ENCODE results near the gene SFMBT1. TPM values are rescaled to one million over a fixed set of nuclear protein-coding genes. Genes with fewer than 3 reads are reported as not detected.
A peak's percentile ranks its signal among the peaks of the same experiment; 100 is the strongest.

Gene SFMBT1
- total RNA-seq, 1 donor from 2014 or later, result 25.6 TPM

DNA sequence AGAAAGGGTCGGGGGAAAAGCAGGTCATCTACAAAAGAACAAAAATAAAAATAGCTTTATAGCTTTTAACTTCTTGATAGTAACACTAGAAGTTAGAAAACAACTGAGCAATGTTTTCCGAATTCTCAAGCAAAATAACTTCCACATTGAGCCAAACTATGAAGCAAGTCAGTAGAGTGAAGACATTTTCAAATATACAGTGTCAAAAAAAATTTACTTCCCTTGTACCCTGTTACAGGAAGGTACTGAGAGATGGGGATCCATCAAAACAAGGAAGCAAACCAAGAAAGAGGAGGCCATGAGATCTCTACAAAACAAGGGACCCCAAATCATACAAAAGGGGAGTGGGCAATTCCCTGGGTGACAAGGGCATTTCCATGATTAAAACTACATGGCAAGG is 121.9 kb downstream of the SFMBT1 start:
- no peak for DNase-seq

DNA sequence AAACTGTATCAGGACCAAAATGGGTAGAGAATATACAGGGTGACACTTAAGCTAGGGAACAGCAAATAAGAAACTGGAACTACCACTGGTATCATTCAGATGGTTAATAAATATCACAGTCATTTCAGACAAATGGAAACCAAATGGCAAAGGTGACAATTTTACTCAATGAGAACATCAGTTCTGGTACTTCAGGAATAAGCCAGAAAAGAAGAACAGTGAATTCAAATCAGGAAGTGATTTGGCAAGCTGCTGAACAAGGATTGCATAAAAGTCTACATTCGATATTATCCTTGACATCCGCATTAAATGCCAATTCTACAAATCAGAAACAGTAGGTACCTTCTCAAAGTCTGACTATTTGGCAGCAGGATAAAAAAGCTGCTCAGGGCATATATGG is 125.0 kb downstream of the SFMBT1 start:
- no peak for DNase-seq

DNA sequence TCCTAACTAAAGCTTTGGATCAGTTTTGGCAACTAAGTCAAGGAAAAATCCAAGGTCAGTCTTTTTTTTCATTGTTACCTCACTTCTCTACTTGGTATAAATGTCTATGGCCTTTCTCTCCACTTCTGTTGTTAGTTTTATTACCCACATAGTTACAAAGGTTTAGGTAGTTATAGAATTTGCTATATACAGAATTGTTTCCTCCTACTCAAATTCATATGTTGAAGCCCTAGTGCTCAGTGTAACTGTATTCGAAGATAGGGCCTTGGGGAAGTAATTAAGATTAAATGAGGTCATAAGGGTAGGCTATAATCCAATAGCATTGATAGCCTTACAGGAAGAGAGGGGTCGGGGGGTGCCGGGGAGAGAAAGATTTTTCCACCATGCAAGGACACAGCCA is 128.8 kb downstream of the SFMBT1 start:
- DNase-seq, result no peak

DNA sequence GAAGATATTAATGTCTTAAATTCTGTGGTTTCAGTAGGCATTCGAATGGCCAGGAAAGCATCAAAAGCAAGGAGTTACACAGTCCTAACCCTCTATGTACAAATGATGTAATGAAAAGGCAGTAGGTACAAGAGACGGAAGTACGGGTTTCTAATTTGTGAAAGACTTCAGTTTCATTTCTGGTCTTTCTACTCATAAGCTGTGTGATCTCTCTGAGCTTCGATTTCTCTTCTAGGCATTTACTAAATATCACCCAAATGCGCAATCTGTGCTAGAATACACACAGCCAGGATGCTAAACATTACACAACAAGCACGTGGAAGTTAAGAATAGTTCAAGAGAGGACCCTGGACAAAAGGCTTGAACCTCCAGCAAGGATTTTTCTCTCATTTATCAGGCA is 130.6 kb downstream of the SFMBT1 start:
- no peak for DNase-seq

DNA sequence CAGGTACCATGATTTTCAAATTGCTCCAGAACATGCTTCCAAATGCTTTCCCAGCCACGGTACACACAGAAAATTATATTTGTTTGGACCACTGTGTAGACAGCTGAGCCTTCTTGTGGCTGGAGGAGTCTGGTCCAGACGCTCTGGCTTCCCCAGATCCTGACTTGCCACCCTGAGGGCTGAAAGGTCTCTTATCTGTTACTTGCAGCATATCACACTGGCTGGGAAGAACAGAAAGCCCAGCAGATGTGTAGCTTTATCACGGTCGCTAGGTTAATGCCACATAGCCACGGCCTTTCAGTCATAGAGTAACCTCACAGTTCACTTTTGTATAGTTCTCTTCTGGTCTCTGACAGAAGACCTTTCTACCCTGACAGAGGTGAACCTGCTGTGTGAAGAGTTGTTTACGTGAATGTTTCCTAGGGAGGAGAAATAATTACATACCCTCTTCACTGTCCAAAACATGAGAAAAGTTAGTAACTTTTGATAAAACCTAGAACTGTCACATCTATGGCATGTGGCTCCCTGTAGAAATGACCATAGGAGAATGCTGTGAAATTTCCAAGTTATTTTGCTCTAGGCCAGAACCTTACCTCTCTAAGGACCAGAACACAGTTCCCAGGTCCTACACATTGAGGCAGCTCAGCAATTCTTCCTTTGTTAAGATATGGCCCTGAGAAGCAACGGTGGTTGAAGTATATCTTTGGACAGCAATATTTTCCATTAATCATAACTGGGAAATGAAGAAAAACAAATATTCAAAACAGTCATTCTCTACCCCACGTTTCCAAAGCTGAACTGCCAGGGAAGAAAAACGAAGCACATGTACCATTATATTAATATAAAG is 132.8 kb downstream of the SFMBT1 start:
- DNase-seq, result no peak

DNA sequence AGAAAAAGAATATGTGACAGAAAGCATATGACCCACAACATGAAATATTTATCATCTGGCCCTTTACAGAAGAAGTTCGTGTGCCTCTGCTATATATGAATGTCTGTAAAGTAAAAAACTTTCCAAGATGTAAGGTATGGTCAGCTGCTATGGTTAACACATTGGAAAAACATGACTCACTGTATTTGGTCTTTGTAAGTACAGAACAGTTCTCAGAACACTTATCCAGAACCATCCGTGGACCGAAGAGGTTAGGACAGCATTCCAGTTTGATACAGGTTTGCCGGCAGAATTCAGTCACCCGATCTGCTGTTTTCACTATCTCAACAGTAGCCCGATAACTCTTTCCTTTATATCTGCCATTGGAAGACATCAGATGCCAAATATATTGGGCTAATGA is 135.1 kb downstream of the SFMBT1 start:
- no peak for DNase-seq

DNA sequence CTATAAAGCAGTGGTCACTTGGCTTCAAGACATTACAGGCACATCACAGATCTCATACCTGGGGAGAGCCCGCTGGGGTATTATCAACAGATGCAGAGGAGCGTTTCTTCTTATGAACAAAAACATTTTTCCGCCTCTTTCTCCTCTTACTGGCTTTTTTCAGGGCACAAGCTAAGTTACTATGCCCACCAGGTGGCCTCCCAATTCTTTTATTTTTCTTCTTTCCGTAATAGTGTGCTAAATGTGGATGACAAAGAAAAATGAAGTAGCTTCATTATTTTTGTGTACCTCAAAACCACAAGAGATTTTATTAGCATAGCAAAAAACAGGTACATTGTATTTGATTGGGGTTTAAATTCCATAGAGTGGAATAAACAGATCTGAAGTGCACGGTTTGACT is 138.4 kb downstream of the SFMBT1 start:
- no peak for DNase-seq

DNA sequence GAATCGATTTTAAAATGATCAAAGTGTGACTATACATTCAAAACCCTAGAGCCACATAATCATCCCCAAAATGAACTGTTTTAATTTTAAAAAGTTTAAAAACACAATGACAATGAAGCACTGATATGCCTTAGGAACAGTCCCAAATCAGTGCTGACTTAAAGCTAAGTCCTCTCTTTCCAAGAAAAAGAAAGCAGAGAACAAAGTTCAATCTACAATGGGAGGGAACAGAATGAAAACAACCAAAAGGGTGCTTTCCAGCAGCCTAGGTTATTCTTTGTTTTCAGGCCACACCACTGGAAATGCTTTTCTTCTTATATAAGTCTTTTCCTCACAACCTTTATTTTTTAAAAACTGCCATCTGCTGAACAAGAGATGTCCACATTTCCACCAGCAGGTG is 141.3 kb downstream of the SFMBT1 start:
- DNase-seq, result no peak

DNA sequence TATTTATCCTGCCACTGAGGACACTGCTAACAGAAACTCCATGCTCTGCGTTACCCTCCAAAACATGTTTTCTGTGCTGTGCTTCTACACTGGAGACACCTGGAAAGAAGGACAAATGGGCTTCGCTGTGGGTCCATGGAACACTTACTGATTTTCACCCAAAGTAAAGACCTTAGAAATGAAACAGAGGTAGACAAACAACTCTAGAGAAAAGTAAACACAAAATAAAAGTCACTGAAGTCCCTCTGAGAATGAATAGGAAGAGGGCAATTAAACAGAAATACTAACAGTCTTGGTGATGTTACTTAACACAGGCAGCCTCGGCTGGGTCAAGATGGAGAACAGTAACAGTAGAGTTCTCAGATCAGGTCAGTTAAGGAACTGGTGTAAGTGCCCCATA is 141.9 kb downstream of the SFMBT1 start:
- no peak for DNase-seq

DNA sequence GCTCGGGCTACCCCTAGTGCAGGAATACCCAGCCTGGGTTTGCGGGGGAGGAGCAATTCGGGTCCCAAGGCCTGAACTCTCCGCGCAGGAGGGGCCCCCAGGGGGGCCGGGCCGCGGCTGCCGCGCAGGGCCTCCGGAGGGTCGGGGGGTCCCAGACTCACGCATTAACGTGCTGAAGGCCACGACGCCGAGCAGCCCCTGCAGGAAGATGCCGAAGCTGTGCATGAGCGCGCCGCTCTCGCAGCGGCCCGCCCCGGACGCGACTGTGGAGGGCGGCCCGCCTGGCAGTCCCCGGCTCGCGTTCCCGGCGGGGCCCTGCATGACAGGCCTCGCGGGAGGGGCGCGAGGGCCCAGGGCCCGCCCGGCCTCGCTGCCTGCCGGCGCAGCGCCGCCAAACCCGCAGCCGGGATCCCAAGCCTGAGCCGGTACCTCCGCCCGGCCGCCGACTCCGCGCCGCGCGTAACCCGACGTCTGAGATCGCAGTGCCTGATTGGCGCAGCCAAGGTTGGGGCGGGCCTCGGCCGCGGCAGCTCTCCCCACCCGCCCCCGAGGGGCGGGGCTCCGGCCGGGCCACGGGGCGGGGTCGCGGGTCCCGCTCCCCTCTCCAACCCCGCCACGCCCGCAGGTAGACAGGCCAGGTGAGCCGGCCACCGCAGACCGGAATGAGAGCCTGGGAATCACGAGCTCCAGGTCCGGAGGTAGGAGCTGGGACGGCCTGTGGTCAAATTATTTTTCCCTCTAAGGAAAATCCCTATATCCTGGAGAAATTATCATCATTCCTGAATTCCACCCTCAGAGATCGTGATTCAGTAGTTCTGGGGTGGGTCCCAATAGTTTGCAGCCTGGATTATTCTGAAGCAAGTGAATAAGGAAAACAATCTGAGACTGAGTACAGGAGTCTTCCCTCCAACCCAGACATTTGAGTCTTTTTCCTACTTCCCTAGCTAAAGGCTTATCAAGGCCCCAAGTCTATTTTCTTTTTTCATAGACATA is 148.4 kb downstream of the SFMBT1 start, which contains the start of gene STIMATE:
TSS of gene STIMATE (minus strand) at position 419 of the 993 bp plus-strand sequence. CDS start at position 321, 98 bp downstream.
- DNase-seq, result peak; percentile 85

DNA sequence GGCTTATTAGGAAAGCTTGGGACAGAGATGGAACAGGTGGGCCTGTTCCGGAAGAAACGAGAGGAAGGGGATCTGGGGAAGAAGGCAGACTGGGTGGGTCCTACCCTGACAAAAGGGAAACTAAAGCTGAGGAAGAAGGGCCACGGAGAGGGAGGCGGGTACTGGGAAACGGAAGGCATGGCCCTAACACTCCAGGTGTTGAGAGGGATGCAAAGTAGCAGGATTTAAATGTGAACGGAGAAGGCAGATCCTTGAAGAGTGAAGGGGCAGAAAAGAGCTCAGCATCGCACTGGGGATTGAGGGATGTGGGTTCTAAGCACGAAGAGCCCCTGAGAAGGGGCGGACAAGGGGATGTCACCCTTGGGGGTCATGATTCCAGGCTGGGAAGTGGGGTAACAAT is 149.3 kb downstream of the SFMBT1 start:
- no peak for DNase-seq

DNA sequence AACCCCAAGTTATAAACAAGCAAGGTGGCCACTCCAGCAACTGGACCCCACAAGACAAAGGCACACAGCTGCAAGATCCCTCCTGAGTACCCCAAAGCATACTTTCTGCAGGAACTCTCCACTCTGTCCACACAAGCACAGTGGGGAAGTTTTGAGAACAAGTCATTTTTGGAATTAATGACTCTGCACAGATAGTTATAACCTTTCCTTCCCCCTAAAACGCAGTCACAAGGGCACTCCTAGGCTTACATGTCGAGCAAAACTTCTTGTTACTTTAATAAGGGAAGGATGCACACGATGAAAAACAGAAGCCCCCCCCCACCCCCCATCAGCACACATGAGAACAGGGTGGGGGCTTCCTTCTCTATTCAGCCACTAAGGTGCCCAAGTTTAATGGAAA is 149.7 kb downstream of the SFMBT1 start:
- DNase-seq, result no peak

DNA sequence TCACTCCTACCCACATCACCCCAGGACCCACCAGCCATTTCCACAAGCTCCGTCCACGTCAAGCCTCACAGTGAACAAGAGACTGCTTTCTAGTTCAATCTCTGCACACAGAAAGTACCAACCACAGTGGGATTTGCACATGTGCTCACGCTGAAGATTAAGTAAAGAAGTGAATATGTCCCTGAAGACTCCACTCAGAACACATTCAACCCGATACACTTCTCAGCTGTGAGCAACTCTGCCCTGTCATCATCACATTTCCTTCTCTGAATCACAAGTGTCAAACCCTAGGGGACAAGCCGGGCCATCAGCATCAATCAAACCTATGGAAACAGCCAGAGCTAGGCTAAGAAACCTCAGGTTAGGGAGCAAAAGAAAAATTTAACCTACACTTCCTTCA is 150.5 kb downstream of the SFMBT1 start:
- no peak for DNase-seq

DNA sequence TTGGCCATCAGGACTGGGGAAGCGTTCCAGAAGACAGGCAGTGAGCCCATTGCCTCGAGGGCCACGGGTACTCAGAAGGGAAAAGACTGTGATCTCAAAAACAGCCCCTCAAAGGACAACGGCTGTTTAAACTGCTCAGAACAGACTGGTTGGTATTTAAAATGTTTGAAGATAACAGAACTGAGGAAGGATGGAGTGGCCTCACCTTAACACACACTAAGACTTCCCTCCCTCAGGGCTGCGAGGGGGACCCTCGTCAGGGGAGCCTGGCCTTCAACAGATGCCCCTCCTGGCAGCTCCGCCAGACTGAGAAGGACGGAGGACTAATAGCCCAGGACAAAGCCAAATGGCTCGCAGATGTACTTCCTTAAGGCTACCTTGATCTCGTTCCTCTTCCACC is 151.1 kb downstream of the SFMBT1 start:
- no peak for DNase-seq

DNA sequence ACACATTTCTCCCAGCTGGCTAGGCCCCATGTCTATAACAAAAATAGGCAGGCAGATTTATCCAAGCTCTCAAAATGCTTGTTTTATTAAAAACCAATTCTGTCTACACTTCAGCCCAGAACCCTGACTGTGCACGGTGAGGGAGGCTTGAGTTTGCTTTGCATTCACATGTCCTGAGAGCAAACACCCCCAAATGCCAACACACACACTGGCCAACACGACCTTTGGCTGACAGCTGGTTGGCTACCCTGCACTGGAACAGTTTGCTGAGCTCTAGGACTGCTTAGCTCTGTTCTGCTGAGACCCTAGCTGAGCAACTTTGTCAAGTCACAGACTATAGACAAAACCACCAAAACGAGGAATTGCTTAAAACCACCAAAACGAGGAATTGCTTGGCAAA is 152.2 kb downstream of the SFMBT1 start:
- DNase-seq, result no peak

DNA sequence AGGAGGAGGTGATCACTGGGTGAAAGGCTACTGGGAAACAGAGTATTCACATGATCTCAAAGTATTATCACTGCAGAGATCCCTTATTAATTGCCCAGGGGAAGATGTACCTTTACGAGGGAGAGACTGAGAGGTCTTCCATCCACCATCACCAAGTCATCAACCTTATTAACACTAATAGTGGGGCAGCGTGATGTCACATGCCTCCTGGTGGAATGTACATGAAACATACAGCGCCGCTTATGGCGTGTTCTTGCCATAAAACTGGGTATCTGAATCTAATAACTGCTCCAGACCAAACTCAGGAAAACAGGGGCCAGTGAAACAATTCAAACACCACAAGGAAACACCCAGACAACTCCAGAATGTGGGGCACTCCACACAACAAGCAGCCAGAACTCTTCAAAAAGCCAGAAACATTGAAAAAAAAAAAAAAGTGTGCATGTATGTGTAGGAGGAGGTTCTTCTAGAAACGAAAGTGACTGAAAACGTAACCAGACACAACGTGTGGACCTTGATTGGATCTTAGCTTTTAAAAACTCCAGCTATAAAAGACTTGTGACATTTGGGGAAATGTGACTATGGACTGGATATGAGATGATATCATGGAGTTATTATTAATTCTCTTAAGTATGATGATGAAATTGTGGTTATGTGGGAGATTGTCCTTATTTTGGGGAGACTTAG is 153.1 kb downstream of the SFMBT1 start:
- DNase-seq, result no peak

DNA sequence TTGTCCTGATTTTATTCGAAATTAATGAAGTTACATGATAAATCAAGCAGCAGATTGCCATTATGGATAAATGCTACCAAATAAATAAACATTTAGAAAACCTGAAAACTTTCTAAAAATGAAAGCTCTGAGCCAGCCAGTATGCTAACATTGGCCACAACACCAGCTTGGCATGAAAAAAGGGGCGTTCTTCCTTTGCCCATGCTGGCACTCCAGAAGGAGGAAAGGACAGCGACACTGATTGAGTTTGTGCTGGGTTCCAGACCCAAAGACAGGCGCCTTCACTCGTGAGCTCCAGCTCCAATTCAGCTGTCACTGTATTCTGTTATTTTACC is 153.6 kb downstream of the SFMBT1 start:
- no peak for DNase-seq

DNA sequence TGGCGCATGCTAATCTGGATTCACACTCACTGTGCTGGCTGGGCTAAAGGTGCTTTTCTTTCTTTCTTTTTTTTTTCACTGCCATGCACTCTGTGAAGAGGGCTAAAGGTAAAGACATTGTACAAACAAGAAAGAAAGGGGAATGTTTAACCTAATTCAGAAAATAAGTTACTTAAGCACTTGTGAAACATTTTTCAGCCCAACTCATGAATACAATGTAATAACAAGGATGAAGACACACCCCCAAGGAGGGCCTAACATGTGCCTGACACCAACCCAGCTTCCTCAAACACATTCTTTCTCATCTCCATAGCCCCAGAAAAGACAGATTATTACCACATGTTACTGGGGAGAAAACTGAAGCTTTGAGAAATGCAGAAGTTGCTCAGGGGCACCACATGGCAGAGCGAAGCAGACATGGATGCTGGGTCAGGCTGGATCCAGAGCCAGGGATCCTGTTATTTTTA is 154.2 kb downstream of the SFMBT1 start:
- no peak for DNase-seq

DNA sequence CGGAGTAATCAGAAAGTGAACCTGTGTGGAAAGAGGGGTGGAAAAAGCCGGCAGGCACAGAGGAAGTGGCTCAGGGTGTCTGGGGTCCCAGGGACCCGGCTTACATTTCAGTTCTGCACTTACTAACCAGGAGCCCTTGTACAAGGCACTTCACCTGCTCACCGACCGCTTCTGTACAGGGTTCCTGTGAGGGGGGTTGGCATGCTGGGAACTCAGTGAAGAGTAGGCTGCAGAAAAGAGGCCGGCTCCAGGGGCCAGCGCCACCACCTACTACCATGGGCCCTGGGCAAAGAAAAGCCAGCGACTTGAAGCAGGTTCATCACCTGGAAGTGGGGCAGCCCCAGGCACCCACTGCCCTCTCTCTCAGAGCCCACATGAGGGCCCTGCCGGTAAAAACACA is 154.7 kb downstream of the SFMBT1 start:
- DNase-seq, result no peak

DNA sequence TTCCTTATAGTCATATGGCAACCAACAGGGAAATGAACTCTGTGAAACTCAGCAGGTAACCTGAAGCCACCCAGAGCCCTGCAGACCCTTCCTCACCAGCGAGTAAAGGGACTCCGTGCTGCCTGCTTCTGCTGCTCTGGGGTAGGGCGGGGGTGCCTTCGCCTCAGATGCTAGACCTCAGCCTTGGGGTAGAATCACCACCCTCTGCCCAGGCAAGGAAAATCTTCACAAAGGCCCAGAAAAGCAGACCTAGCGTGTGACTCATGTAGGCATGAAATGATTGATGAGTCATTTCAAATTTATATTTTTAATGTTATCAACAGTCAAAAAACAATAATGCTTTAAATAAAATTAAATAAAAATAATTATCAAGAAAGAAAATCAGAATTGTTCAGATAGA is 155.1 kb downstream of the SFMBT1 start:
- DNase-seq, result no peak

DNA sequence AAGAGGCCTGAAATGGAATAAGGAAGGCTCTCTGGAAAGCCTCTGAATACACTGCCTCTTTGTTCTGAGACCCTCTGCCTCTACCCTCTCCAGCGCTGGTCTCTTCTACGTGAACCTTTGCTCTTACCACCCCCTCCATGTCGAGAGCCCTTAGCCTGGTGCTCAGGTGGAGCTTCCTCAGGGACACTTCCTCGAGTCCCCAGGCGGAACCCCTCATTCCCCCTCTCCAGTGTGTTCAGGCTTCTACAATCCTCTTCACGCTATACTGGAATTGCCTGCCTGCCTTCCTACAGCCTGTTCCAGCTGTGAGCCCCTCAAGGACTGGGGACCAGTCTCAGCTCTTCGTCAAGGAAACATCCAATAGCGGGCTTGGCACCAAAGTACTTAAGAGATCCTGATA is 156.0 kb downstream of the SFMBT1 start:
- DNase-seq, result no peak

DNA sequence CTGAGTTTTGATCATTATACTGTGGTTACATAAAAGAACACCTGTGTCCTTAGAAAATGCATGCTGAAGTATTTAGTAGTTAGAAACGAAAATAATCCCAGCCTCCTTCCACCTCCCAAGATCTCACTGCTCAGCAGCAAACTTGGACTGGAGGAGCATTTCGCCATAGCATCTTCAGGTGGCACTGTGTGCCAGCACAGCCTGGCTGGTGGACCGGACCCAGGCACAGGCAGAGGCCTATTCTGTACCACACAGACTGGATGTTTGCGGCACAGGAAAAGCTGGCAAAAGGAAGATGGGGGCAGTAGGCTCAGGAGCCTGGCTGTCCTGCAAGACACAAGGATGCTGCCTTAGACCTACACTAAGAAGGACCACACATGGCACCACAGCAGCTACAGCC is 158.7 kb downstream of the SFMBT1 start:
- DNase-seq, result no peak
